CD4-positive, alpha-beta T cell treated with Interleukin-21 for 1 hour (primary cell): ENCODE measurements around the gene KCNJ6.
"Not testable (repeated sequence)": the region's sequence is repeated elsewhere in the genome, so short reads cannot be mapped to it uniquely, and the experiment has no call there.

Experiments used
- DNase-seq: peaks from one replicate; pipeline ENCODE4 v3.0.0-alpha.2; 2020

The KCNJ6 gene

GRCh38 chr21:37592496-37592895 is 323.8 kb downstream of the KCNJ6 start:
- DNase-seq = no peak

- not testable (repeated sequence) for DNase-seq
Observed at GRCh38 chr21:37591994-37592393, 324.3 kb downstream of the KCNJ6 start.

GRCh38 chr21:37590836-37591235 is 325.4 kb downstream of the KCNJ6 start:
- not testable (repeated sequence) for DNase-seq

GRCh38 chr21:37588644-37589043 is 327.6 kb downstream of the KCNJ6 start:
- DNase-seq = not testable (repeated sequence)

GRCh38 chr21:37587635-37588177 is 328.6 kb downstream of the KCNJ6 start:
- no peak for DNase-seq

- DNase-seq = no peak
Observed at GRCh38 chr21:37587203-37587602, 329.1 kb downstream of the KCNJ6 start.

- DNase-seq = peak; percentile 13
Observed at GRCh38 chr21:37582590-37582989, 333.7 kb downstream of the KCNJ6 start.

GRCh38 chr21:37580666-37581065 is 335.6 kb downstream of the KCNJ6 start:
- no peak for DNase-seq

- no peak for DNase-seq
Observed at GRCh38 chr21:37579356-37579755, 336.9 kb downstream of the KCNJ6 start.

GRCh38 chr21:37578471-37579126 is 337.7 kb downstream of the KCNJ6 start:
- no peak for DNase-seq

GRCh38 chr21:37576929-37577328 is 339.3 kb downstream of the KCNJ6 start:
- DNase-seq = not testable (repeated sequence)

GRCh38 chr21:37575580-37575979 is 340.7 kb downstream of the KCNJ6 start:
- no peak for DNase-seq

- no peak for DNase-seq
Observed at GRCh38 chr21:37574751-37575150, 341.5 kb downstream of the KCNJ6 start.

GRCh38 chr21:37574316-37574715 is 341.9 kb downstream of the KCNJ6 start:
- DNase-seq = no peak

- DNase-seq = no peak
Observed at GRCh38 chr21:37571442-37571841, 344.8 kb downstream of the KCNJ6 start.

- DNase-seq = no peak
Observed at GRCh38 chr21:37568916-37569315, 347.3 kb downstream of the KCNJ6 start.

- DNase-seq = no peak
Observed at GRCh38 chr21:37568415-37568814, 347.8 kb downstream of the KCNJ6 start.

GRCh38 chr21:37566790-37567615 is 349.3 kb downstream of the KCNJ6 start:
- DNase-seq = no peak

GRCh38 chr21:37565530-37566223 is 350.6 kb downstream of the KCNJ6 start:
- DNase-seq = no peak

GRCh38 chr21:37564924-37565529 is 351.2 kb downstream of the KCNJ6 start:
- no peak for DNase-seq

GRCh38 chr21:37564341-37564923 is 351.8 kb downstream of the KCNJ6 start:
- DNase-seq = peak; percentile 89

- DNase-seq = peak; percentile 89
Observed at GRCh38 chr21:37563641-37564340, 352.5 kb downstream of the KCNJ6 start.
